HG03280 (cell line): Measurements from ENCODE around the gene GCC2.
"Not testable (repeated sequence)": the region's sequence is repeated elsewhere in the genome, so short reads cannot be mapped to it uniquely, and the experiment has no call there.

ENCODE experiments used
- ATAC-seq: cut with Tn5 transposase; IDR thresholded peaks from one replicate; pipeline ENCODE4 v1.9.1; 2021; ENCODE audit warnings: mild to moderate bottlenecking, moderate library complexity; ENCODE audit not compliant: unreplicated experiment

GCC2 gene

GRCh38 chr2:108514478-108514877, 65.5 kb downstream of the GCC2 start:
- ATAC-seq: not testable (repeated sequence)

DNA sequence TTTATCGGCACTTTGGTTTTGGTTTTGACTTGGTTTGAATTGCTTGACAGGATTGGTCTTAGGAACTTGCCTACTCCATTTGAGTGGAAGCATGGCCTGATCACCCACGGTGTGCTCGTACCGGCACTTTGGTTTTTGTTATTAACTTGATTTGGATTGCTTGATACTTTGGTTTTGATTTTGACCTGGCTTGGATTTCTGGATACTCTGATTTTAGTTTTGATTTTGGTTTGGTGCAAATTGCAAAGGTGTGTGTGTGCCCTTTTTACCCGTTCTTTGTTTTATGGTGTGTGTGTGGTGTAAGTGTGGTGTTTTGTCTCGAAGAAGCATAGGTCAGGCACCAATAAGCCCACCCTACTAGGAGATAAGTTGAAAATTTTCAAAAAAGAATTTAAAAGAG, 75.7 kb downstream of the GCC2 start:
- ATAC-seq: not testable (repeated sequence)

DNA sequence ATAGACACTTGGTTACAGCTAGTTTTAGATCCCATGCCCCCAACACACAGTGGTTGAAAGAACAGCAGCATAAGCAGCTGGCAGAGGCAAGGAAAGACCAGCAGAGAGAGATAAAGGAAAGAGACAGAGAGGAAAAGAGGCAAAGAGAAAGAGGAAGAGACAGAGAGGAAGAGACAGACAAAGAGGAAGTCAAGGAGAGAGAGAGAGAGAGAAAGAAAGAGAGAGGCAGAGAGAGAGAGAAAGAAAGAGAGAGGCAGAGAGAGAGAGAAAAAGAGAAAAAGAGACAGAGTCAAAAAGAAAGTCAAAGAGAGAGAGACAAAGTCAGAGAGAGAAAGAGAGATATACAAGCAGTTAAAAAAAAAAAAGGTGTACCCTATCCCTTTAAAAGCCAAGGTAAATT, 76.3 kb downstream of the GCC2 start:
- not testable (repeated sequence) for ATAC-seq

DNA sequence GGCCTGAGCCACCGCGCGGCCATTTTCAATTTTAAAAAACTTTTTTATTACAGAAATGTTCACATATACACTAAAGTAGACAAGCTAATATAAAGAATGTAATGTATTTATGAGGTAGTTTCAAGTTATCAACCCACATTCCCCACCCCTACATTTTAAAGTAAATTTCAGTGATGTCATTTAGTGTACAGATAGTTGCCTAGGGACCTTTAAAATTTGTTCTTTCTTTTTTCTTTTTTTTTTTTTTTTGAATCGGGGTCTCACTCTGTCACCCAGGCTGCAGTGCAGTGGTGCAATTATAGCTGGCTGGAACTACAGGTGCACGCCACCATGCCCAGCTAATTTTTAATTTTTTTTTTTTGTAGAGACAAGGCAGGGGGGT, 82.7 kb downstream of the GCC2 start:
- ATAC-seq: no peak

DNA sequence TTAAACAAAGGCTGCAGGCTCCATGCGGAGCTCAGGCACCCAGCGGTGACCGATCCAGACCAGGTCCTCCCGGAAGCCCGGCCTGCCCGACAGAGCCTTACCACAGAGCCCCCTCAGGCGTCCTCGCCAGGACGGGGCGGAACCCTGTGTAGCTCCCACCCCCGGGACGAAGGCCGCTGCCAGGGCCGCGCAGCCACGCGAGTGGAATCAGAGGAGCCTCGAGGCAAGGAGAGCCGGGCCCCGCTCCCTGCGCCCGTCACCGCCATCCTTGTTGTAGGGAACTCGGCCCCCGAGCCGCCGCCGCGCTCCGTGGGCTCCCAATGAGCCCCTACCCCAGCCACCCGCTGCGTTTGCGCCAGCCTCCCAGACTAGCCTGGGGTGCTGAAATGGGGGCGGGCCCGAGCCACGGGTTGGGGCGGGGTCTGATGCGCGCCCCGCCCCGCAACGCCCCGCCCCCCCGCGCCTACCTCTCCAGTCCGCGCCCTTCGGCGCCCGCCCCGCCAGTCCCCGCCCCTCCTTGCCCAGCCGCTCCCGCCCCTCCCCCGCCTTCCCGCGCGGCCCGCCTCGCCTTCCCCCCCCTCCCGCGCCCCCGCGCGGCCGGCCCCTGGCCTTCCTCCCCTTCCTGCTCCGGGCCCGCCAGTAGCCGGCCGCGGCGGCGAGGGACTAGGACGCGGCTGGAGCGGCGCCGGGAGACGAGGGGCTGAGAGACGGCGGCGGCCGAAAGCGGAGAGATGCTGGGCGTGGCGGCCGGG, 85.0 kb downstream of the GCC2 start, which contains the start of gene LIMS1:
Gene LIMS1 (plus strand): TSS at position 639 of the 752 bp plus-strand sequence. CDS start 93 bp downstream, at position 732.
- peak; percentile 83 for ATAC-seq

DNA sequence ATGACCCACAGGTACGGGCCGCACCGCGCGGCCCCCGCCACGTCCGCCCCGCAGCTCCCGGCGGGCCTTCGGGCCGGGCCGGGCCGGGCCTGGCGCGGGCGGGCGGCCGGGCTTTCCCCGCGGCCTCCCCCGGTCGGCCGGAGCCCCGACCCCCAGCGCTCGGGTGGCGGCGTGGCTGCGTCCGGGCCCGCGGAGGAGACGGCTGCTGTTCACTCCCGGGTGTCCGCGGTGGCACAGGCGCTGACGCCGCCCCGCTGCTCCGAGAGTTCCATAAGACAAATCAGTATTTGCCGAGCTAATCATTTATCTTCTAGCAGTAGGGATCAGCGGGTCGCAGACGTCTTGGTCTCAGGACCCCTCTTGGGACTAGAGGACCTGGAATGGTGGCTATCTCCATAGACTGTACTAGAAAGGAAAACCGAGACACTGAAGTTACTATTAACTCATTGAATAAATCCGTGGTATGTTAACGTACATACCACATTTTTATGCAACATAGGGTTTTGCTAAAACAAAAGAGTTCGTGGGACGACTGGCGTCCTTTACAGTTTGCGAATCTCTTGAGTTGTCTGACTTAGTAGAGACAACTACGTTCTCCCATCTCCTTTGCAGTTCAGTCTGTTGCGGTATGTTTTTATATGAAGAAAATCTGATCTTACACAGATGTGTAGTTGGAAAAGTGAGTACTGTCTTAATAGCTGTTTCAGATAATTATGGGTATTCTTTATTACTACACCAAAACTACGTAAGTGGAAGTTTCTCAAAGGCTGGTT, 85.8 kb downstream of the GCC2 start:
- peak; percentile 42 for ATAC-seq

- no peak for ATAC-seq
These were observed 86.3 kb downstream of the GCC2 start for GRCh38 chr2:108535357-108535631.

DNA sequence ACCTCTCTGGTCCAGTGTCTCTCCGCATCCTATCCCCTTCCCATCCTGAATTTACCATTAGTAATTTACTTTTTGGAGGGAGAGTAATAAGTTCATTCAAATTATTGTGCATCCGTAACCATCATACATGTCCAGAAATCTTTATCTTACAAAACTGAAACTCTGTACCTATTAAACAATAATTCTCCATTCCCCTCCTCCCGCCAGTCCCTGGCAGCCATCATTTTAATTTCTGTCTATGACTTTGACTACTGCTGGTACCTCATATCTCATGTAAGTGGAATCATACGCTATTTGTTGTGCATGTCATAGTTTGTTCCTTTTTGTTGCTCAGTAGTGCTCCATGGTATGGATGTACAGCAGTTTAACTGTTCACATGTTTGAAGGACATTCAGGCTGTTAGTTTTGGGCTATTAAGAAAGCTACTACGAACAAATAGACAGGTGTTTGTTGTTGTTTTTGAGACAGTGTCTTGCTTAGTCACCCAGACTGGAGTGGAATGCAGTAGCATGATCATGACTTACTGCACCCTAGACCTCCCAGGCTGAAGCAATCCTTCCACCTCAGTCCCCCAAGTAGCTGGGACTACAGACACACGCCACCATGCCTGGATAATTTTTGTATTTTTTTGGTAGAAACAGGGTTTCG, 87.3 kb downstream of the GCC2 start:
- no peak for ATAC-seq

DNA sequence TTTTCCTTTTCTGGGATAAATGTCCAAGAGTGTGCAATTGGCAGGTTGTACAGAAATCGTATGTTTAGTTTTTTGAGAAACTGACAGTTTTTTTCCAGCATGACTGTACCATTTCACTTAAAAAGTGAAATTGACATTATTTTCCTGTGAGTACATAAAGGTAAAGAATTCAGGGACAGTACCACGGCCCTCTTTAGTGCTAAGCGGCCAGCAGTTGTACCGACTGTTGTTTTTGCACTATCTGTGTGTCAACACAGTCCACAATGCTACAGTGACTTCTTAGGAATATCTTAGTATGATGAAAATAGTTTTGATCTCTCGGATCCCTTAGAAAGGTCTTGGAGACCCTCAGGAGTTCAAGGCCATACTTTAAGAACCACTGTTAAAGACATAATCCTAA, 87.9 kb downstream of the GCC2 start:
- no peak for ATAC-seq

- ATAC-seq: no peak
These were observed 89.1 kb downstream of the GCC2 start for GRCh38 chr2:108538000-108538625.

DNA sequence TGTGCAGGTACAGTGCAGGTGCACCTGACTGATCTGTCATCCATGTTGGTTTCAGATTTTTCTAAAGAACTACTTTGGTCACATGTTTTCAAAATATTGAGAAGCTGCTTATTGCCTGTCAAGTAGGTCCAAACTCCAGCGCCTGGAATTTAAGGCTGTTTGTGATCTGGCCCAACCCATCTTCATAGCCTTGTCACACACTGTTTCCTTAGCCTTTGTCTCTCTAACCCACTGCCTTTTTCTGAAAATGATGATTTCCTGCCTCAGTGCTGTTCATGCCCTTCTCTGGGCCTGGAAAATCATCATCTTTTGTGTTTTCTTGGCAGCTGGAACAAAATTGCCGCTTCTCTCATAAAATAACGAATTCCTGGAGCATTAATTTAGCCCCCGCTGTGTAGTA, 92.4 kb downstream of the GCC2 start:
- ATAC-seq: no peak

- ATAC-seq: no peak
These were observed 93.1 kb downstream of the GCC2 start for GRCh38 chr2:108542071-108542470.

DNA sequence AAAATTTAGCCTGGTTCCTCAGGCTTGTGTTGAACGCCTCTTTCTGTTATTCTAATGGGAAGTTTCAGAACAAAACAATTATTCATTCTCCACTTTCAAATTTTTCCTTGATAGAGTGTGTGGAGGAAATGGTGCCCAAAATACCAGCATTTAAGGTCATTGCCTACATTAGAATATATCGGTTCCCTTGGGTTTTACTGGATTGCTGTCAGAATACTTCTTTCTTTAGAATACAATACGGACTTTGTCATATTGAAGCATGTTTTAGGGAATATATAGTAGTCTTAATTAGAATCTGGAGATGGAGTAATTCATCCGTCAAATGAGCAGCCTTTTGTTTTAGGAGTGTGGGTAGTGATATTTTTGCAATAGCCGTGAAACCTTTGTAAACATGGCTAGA, 98.6 kb downstream of the GCC2 start:
- ATAC-seq: no peak

GRCh38 chr2:108548208-108549003, 99.4 kb downstream of the GCC2 start:
- no peak for ATAC-seq

- ATAC-seq: no peak
These were observed 103.6 kb downstream of the GCC2 start for GRCh38 chr2:108552566-108552965.

GRCh38 chr2:108553209-108553919, 104.4 kb downstream of the GCC2 start:
- no peak for ATAC-seq

- no peak for ATAC-seq
These were observed 105.5 kb downstream of the GCC2 start for GRCh38 chr2:108554528-108554927.

DNA sequence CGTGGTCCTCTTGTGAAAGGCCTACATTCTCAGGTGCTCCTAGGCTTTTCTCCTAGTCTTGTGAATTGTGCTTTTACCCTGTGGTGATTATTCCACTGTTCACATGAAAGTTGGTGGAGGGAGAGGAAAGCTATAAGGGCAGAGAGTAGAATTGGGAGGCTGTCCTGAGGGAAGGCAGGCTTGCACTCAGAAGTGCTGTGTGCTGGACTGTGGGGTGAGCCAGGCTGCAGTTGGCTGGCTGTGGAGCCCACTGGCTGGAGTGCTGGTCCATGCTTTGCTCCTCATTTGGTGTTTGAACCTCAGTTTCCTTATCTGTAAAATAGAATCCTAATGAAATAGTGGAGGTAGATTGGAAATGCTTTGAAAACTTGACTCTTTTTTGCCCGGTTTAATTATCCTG, 106.6 kb downstream of the GCC2 start:
- no peak for ATAC-seq

GRCh38 chr2:108556581-108556980, 107.6 kb downstream of the GCC2 start:
- ATAC-seq: not testable (repeated sequence)
